Activated CD8-positive, alpha-beta memory T cell treated with anti-CD3 and anti-CD28 coated beads for 1 hour (primary cell): Measurements from ENCODE around the gene GDF10.

Source experiments
- DNase-seq, 2 donors: peaks; one replicate each; pipeline ENCODE4 v3.0.0-alpha.2; 2020; ENCODE audit warnings: low read depth in 1 of 2; ENCODE audit errors: extremely low read depth in 1 of 2

The GDF10 gene

GRCh38 chr10:47350671-47351640 is 51.0 kb downstream of the GDF10 start:
- DNase-seq = no peak

GRCh38 chr10:47351899-47352815 is 52.2 kb downstream of the GDF10 start:
- DNase-seq = no peak

GRCh38 chr10:47353351-47353750 is 53.4 kb downstream of the GDF10 start:
- DNase-seq = no peak

- no peak for DNase-seq
Observed at GRCh38 chr10:47354165-47354564, 54.2 kb downstream of the GDF10 start.

- DNase-seq = no peak
Observed at GRCh38 chr10:47354900-47355299, 54.9 kb downstream of the GDF10 start.

- DNase-seq = no peak
Observed at GRCh38 chr10:47356708-47357107, 56.7 kb downstream of the GDF10 start.

- DNase-seq = no peak
Observed at GRCh38 chr10:47357131-47357582, 57.2 kb downstream of the GDF10 start.

GRCh38 chr10:47357911-47358310 is 57.9 kb downstream of the GDF10 start:
- no peak for DNase-seq

- no peak for DNase-seq
Observed at GRCh38 chr10:47358457-47358856, 58.5 kb downstream of the GDF10 start.

GRCh38 chr10:47359101-47359500 is 59.1 kb downstream of the GDF10 start:
- DNase-seq = no peak

GRCh38 chr10:47359626-47360418 is 59.8 kb downstream of the GDF10 start:
- no peak for DNase-seq

GRCh38 chr10:47360419-47361040 is 60.5 kb downstream of the GDF10 start:
- no peak for DNase-seq

- DNase-seq = no peak
Observed at GRCh38 chr10:47361293-47361692, 61.3 kb downstream of the GDF10 start.

GRCh38 chr10:47362199-47362598 is 62.2 kb downstream of the GDF10 start:
- no peak for DNase-seq
